Panc1 (cell line): ENCODE results near the gene SHANK1. TPM values are rescaled to one million over a fixed set of nuclear protein-coding genes. Genes with fewer than 3 reads are reported as not detected.

Source experiments
- ATAC-seq: fragments of 200-7000 bp; cut with Tn5 transposase; 2 replicates; pipeline ENCODE4 v1.9.1; 2020; ENCODE audit warnings: mild to moderate bottlenecking, moderate library complexity
- BruUV-seq: library from RNA; stranded (reverse); fragments of 400-500 nt; replicated peaks from 2 replicates; lab custom pipeline; 2021; lab: Mats Ljungman, UMichigan
- CTCF ChIA-PET: fragments of 300-600 bp; sonication (Branson Sonifier 250); formaldehyde crosslinking; loops from one replicate; lab custom pipeline; 2022; ENCODE audit warnings: antibody characterized with exemption; lab: Charles Lee
- POLR2A ChIA-PET: fragments of 300-600 bp; sonication (Branson Sonifier 250); formaldehyde crosslinking; loops from one replicate; lab custom pipeline; 2022; ENCODE audit warnings: antibody characterized with exemption; lab: Charles Lee
- DNase-seq: peaks from one replicate; pipeline ENCODE4 v3.0.0-alpha.2; 2010; ENCODE audit warnings: low read depth, low spot score
- H3K27ac ChIP-seq: 2 replicates; pipeline ENCODE4 v1.5.1; 2011; ENCODE audit warnings: mild to moderate bottlenecking, low read length, inconsistent platforms
- H3K27me3 ChIP-seq: fragments of 200-500 bp; sonication (Bioruptor generic); 2 replicates; pipeline ENCODE4 v1.6.0; 2014; ENCODE audit warnings: low read length, inconsistent platforms; ENCODE audit not compliant: control insufficient read depth, insufficient read depth
- H3K36me3 ChIP-seq: fragments of 200-500 bp; sonication (Bioruptor generic); 2 replicates; pipeline ENCODE4 v1.5.1; 2014; ENCODE audit warnings: inconsistent platforms, mild to moderate bottlenecking, low read length, moderate library complexity; ENCODE audit not compliant: control insufficient read depth, insufficient read depth
- H3K4me1 ChIP-seq: 2 replicates; pipeline ENCODE4 v1.5.1; 2011; ENCODE audit warnings: inconsistent platforms, mild to moderate bottlenecking, low read length, moderate library complexity; ENCODE audit not compliant: control insufficient read depth, insufficient read depth
- H3K4me3 ChIP-seq, 2 experiments: 2 replicates each; pipeline ENCODE4 v1.5.1; 2011 to 2012; ENCODE audit warnings: low read depth in 2 of 2, low read length in 2 of 2, mild to moderate bottlenecking in 2 of 2, inconsistent platforms in 1 of 2, moderate library complexity in 1 of 2
- H3K9me3 ChIP-seq: fragments of 200-500 bp; sonication (Bioruptor generic); 2 replicates; pipeline ENCODE4 v1.5.1; 2014; ENCODE audit warnings: low read depth, mild to moderate bottlenecking, inconsistent platforms, low read length, moderate library complexity; ENCODE audit not compliant: control insufficient read depth, insufficient read depth
- POLR2AphosphoS5 ChIP-seq: IDR thresholded peaks from 2 replicates; pipeline ENCODE4 v1.6.1; 2012; ENCODE audit warnings: mild to moderate bottlenecking, low read depth, low read length, moderate library complexity
- REST ChIP-seq, 2 experiments: IDR thresholded peaks; 2 replicates each; pipeline ENCODE4 v1.6.1; 2011 to 2012; ENCODE audit warnings: low read depth in 2 of 2, control low read depth in 1 of 2, low read length in 1 of 2, mild to moderate bottlenecking in 1 of 2, moderate library complexity in 1 of 2; ENCODE audit not compliant: insufficient read depth in 1 of 2
- SIN3A ChIP-seq: IDR thresholded peaks from 2 replicates; pipeline ENCODE4 v1.6.1; 2012; ENCODE audit warnings: low read depth, mild to moderate bottlenecking, low read length, moderate library complexity, borderline replicate concordance; ENCODE audit not compliant: insufficient read depth
- TCF7L2 ChIP-seq: IDR thresholded peaks from 2 replicates; pipeline ENCODE4 v1.6.1; 2011; ENCODE audit warnings: mild to moderate bottlenecking, low read depth, low read length, inconsistent platforms
- in situ Hi-C: cut with HindIII; loops from 2 replicates; pipeline ENCODE4 v1.10.0; 2016; ENCODE audit warnings: low sequenced_read_pairs, low pct_unique_long_range_greater_than_20kb
- intact Hi-C: fragments of 100-400 bp; cut with micrococcal nuclease; formaldehyde crosslinking; loops from one replicate; pipeline ENCODE4 v1.10.0; 2022; ENCODE audit not compliant: unreplicated experiment
- total RNA-seq: library from RNA; stranded (reverse); gene quantifications from one replicate; pipeline ENCODE4 v1.2.1, GENCODE V29; 2021; ENCODE audit not compliant: unreplicated experiment
- TF ChIP-seq, protein P1 (sequence below): fragments of 450-650 bp; IDR thresholded peaks from 2 replicates; pipeline ENCODE4 v1.5.1; 2017; ENCODE audit warnings: mild to moderate bottlenecking

SHANK1 gene
- total RNA-seq, 1 experiment from 2014 or later, result not detected

GRCh38 chr19:50629801-50630200 lies 89.8 kb downstream of the SHANK1 start:
- ATAC-seq (no peak), DNase-seq (no peak)
- TF ChIP-seq SIN3A (no peak), REST (IDR thresholded peaks at IDR 0.05; ENCODE audit: insufficient read depth in 1 of 2, low read depth in 2 of 2, low read length in 1 of 2) (no peak), TCF7L2 (no peak), POLR2AphosphoS5 (no peak)
- TF ChIP-seq, protein P1, sequence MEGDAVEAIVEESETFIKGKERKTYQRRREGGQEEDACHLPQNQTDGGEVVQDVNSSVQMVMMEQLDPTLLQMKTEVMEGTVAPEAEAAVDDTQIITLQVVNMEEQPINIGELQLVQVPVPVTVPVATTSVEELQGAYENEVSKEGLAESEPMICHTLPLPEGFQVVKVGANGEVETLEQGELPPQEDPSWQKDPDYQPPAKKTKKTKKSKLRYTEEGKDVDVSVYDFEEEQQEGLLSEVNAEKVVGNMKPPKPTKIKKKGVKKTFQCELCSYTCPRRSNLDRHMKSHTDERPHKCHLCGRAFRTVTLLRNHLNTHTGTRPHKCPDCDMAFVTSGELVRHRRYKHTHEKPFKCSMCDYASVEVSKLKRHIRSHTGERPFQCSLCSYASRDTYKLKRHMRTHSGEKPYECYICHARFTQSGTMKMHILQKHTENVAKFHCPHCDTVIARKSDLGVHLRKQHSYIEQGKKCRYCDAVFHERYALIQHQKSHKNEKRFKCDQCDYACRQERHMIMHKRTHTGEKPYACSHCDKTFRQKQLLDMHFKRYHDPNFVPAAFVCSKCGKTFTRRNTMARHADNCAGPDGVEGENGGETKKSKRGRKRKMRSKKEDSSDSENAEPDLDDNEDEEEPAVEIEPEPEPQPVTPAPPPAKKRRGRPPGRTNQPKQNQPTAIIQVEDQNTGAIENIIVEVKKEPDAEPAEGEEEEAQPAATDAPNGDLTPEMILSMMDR, result no peak
- no peaks in the 10 kb centered on the region for H3K4me1 ChIP-seq
- H3K27ac ChIP-seq, result no peak overlapping the region
- 0 out of 2 replicates have a peak, but pooled peaks cover 4% of the 10 kb centered on the region for H3K9me3 ChIP-seq
- in situ Hi-C loops, result no loop called here
- no peaks in the 10 kb centered on the region for H3K27me3 ChIP-seq
- intact Hi-C loops, result no loop called here
- CTCF ChIA-PET, result no interaction called here
- BruUV-seq, result no TSS peak
- no peak overlapping the region for H3K4me3 ChIP-seq
- H3K36me3 ChIP-seq, result no peaks in the 10 kb centered on the region
- POLR2A ChIA-PET, result no interaction called here

- ChIA-PET POLR2A (no interaction called here), CTCF (no interaction called here)
- 0 out of 2 replicates have a peak, but pooled peaks cover 4% of the 10 kb centered on the region for H3K9me3 ChIP-seq
- DNase-seq (no peak), ATAC-seq (no peak)
- H3K4me1 ChIP-seq, result no peaks in the 10 kb centered on the region
- in situ Hi-C loops, result no loop called here
- no peaks in the 10 kb centered on the region for H3K27me3 ChIP-seq
- intact Hi-C loops, result no loop called here
- no peak overlapping the region for H3K27ac ChIP-seq
- BruUV-seq, result no TSS peak
- TF ChIP-seq, protein P1, result no peak
- TF ChIP-seq POLR2AphosphoS5 (no peak), SIN3A (no peak), REST (IDR thresholded peaks at IDR 0.05; ENCODE audit: insufficient read depth in 1 of 2, low read depth in 2 of 2, low read length in 1 of 2) (no peak), TCF7L2 (no peak)
- H3K4me3 ChIP-seq, result no peak overlapping the region
- H3K36me3 ChIP-seq, result no peaks in the 10 kb centered on the region
Observed at GRCh38 chr19:50629194-50629593, 90.4 kb downstream of the SHANK1 start.
